ENCODE data around the gene ARL8B.

Gene ARL8B

GRCh38 chr3:5212628-5213573 is 90.8 kb downstream of the ARL8B start:
- DNase-seq (ENCODE audit: low spot score), result no peak

- no peak for DNase-seq (ENCODE audit: low spot score)
Observed at GRCh38 chr3:5213574-5213966, 91.5 kb downstream of the ARL8B start.

- no peak for DNase-seq (ENCODE audit: low spot score)
Observed at GRCh38 chr3:5214352-5214751, 92.3 kb downstream of the ARL8B start.

DNA sequence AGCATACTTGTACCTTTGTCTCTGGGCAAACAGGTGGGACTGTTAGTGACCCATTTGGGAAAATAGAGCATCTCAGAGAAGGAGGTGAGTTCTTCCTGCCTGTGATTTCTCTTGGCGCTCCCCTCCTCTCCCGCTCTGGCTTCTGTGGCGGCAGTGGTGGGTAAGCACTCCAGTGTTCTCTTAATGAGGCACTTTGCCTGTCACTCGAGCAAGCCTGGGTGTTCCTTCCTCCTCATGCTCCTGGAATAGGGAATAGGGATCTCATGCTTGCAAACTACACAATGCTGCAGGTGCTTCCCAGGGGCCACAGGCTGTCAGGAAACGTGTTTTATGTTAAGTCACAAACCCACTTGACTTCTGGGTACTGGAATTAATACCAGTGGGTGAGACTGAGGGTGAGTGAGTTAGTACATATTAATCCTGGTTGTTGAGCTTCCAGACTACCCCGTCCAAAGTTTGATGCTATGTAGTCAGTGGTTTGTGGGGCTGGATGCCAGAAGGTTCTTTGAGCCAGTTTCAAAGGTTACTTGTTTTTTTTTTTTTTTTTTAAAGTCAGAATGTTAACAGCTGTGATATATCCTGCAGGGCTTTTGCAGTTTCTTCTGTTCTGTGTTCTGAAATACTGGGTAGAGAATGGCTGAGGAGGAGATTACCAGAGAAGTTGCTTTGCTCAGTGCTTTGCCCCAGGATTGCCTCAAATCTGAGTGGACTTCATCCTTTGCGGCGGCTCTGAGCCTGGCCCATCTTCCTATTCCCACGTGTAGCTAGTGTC is 95.9 kb downstream of the ARL8B start:
- DNase-seq (ENCODE audit: low spot score), result no peak

DNA sequence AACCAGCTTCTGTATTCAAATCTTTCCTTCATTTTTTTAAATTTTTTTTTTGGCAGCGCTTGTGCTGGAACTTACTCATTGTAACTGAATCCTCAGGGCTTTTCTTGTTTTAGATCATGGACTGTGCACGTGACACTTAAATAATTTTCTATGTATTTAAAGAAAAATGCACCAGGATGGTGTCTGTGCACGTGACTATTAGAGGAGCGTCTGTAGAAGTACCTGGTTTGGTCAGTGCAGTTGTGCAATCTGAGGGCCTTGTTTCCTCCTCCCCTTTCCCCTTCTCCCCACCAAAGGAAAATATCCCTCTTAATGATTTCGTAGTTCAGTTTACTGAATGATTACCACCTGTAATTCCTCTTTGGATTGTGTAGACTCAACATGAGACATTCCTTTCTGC is 96.7 kb downstream of the ARL8B start:
- DNase-seq (ENCODE audit: low spot score), result no peak

DNA sequence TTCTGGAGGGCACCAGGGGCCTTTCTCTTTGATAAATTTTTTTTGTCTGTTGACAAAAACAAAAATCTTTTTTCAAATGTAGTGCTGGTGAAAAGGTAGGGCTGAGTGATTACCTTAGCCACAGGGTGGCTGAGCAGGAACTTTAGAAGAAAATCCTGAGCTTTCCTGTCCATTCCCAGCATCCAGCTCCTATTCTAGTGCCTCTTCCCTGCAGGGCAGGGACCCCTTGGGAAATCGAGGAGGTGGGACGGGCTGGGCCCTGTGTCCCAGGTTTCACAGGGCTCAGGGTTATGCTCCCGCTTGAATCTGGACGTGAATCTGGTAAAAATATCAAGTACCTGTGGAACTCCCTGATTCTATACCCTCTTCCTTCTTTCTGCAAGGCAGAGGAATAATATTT is 97.1 kb downstream of the ARL8B start:
- DNase-seq (ENCODE audit: low spot score), result no peak

GRCh38 chr3:5220193-5220592 is 98.1 kb downstream of the ARL8B start:
- DNase-seq (ENCODE audit: low spot score), result no peak

GRCh38 chr3:5220667-5221431 is 98.8 kb downstream of the ARL8B start:
- no peak for DNase-seq (ENCODE audit: low spot score)

GRCh38 chr3:5221701-5222100 is 99.6 kb downstream of the ARL8B start:
- DNase-seq (ENCODE audit: low spot score), result no peak

DNA sequence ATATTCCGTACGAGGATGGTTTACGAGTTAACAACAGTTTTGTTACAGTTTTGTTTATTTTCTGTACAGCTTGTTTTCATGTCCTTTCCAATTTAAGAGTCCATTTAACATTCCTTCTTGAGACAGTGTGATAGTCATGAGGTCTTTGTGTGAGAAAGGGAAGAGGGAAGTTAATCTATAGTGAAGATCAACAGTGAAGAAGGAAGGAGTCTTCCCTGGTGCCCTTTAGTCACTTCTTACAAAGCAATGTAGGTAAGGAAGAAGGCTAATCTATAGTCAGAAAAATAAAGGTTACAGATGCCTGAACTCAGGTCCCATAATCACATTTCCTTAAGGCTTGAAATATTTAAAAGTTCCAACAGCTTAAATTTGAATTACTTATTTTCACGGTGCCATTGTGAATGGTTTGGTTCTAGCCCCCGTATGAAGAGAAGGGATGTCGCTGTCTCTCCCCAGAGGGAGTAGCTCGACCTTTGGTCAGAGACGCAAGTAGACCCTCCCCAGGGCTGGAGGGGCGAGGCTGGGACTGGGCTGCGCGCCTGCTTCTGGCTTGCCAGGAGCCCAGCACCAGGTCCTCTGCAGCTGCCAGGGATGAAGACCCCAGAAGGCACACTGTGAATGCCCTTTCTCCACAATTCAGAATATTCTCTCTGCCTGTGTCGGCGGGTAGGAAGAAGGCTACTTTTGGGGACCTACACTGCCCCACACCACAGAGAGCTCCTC is 100.4 kb downstream of the ARL8B start:
- DNase-seq (ENCODE audit: low spot score), result no peak

DNA sequence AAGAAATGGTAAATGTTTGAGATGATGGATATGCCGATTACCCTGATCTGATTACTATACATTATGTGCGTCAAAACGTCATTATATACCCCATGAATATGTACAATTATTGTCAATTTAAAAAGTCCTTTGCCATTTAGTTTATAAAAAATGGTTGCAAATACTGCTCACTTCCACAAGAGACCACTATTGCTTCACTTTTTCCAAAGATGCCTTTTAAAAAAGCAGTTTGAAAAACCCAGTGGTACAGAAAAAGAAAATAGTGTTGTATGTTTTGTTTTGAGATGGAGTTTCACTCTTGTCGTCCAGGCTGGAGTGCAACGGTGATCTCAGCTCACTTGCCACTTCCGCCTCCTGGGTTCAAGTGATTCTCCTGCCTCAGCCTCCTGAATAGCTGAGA is 104.7 kb downstream of the ARL8B start:
- DNase-seq (ENCODE audit: low spot score), result peak; percentile 38

DNA sequence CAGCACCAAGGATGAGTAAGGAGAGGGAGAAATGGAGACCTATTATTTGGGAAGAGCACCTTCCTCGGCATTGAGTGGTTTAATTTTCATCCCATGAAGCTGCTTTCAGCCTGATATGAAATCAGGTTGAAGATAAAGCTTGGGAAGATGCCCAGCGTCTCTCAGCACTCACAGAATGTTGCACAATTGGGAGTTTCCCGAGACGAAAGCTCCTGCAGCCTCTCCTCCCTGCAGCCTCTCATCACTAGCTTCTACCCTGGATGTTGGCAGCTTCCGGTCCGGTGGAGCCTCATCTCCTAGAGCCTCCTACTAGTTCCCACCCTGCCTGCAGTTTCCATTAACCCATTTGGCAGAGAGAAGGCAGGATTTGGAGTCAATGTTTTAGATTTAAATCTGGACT is 105.7 kb downstream of the ARL8B start:
- no peak for DNase-seq (ENCODE audit: low spot score)

- DNase-seq (ENCODE audit: low spot score), result no peak
Observed at GRCh38 chr3:5229414-5229813, 107.3 kb downstream of the ARL8B start.
